SU-DHL-6 (cell line): Measurements from ENCODE around the gene SLX4IP.

ENCODE experiments used
- H2AFZ ChIP-seq: fragments of 200-600 bp; sonication (generic); 2 replicates; pipeline ENCODE4 v1.6.1; 2014; ENCODE audit warnings: low read depth, mild to moderate bottlenecking, moderate library complexity, mixed read lengths, antibody characterized with exemption, low read length; ENCODE audit not compliant: severe bottlenecking
- H3F3A ChIP-seq: fragments of 200-600 bp; shearing (Covaris generic); 2 replicates; pipeline ENCODE4 v1.6.0; 2016; ENCODE audit warnings: antibody characterized with exemption, mild to moderate bottlenecking; ENCODE audit not compliant: insufficient read depth
- H3K27ac ChIP-seq: fragments of 200-600 bp; sonication (generic); 2 replicates; pipeline ENCODE4 v1.5.1; 2016; ENCODE audit warnings: low read depth, mild to moderate bottlenecking, low read length, moderate library complexity, mixed read lengths
- H3K27me3 ChIP-seq: fragments of 200-600 bp; sonication (generic), shearing (Covaris generic); 2 replicates; pipeline ENCODE4 v1.6.0; 2014; ENCODE audit warnings: mild to moderate bottlenecking, low read length
- H3K36me3 ChIP-seq: fragments of 200-600 bp; sonication (generic); 2 replicates; pipeline ENCODE4 v1.6.1; 2014; ENCODE audit warnings: mild to moderate bottlenecking, low read length, mixed read lengths
- H3K4me2 ChIP-seq: fragments of 300-600, 200-600 bp; shearing (Covaris generic), sonication (generic); 2 replicates; pipeline ENCODE4 v1.6.0; 2014; ENCODE audit warnings: low read length, low read depth, mild to moderate bottlenecking; ENCODE audit not compliant: poor library complexity, severe bottlenecking
- H3K4me3 ChIP-seq: fragments of 200-600 bp; sonication (generic); 2 replicates; pipeline ENCODE4 v1.5.1; 2014; ENCODE audit warnings: antibody characterized with exemption, low read length, mild to moderate bottlenecking, mixed read lengths; ENCODE audit not compliant: insufficient read depth, poor library complexity, severe bottlenecking
- H3K79me2 ChIP-seq: fragments of 200-600 bp; sonication (generic); 2 replicates; pipeline ENCODE4 v1.6.1; 2014; ENCODE audit warnings: mild to moderate bottlenecking, low read length, moderate library complexity; ENCODE audit not compliant: insufficient read depth
- H3K9ac ChIP-seq: fragments of 200-600 bp; sonication (generic); 2 replicates; pipeline ENCODE4 v1.7.0; 2014; ENCODE audit warnings: mild to moderate bottlenecking, low read length
- H3K9me2 ChIP-seq: fragments of 200-600 bp; sonication (generic); replicated peaks from 2 replicates; pipeline ENCODE4 v1.6.1; 2014; ENCODE audit warnings: low read length; ENCODE audit not compliant: insufficient read depth
- H3K9me3 ChIP-seq: fragments of 200-600 bp; sonication (generic); 2 replicates; pipeline ENCODE4 v1.6.1; 2014; ENCODE audit warnings: low read length, mixed read lengths; ENCODE audit not compliant: insufficient read depth
- H4K20me1 ChIP-seq: fragments of 200-600 bp; sonication (generic); 2 replicates; pipeline ENCODE4 v1.6.1; 2014; ENCODE audit warnings: low read depth, mild to moderate bottlenecking, antibody characterized with exemption, low read length, moderate library complexity, mixed read lengths
- EZH2phosphoT487 ChIP-seq: fragments of 200-600 bp; sonication (generic), shearing (Covaris generic); conservative IDR thresholded peaks from 2 replicates; pipeline ENCODE4 v1.6.1; 2018; ENCODE audit warnings: mild to moderate bottlenecking, antibody characterized with exemption, low read length, moderate library complexity, mixed read lengths
- TF ChIP-seq, protein P1 (sequence below): fragments of 200-600 bp; sonication (generic); IDR thresholded peaks from one replicate; pipeline ENCODE4 v1.5.1; 2017; ENCODE audit warnings: antibody characterized with exemption, mild to moderate bottlenecking, low read length, moderate library complexity; ENCODE audit not compliant: insufficient read depth, poor library complexity, severe bottlenecking

SLX4IP gene

DNA sequence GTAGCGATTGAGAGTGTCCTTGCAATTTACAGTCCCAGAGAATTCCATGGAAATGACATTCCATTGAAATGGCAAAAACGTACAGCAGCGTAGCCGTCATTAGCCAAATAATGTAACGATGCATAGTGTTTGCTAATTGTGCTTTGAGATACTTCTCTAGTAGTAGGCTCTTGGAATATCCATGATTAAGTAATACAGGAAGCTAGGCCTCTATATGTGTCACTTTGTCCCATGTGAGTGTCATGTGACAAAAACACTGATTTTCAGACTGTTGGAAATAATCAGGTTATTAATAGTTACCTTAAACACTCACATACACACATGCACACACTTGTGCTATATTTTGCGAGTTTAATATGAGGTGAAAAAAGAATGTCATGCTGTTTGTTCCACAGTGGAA, 35.2 kb downstream of the SLX4IP start:
- Histone ChIP-seq H3K36me3 (no peaks in the 10 kb centered on the region), H3K4me3 (no peak overlapping the region), H3K79me2 (peaks cover 14% of the 10 kb centered on the region), H3K27me3 (no peaks in the 10 kb centered on the region), H3K9ac (no peak overlapping the region), H3F3A (no peaks in the 10 kb centered on the region), H2AFZ (no peak overlapping the region), H3K27ac (no peak overlapping the region), H3K4me2 (no peak overlapping the region), H3K9me2 (no peaks in the 10 kb centered on the region), H4K20me1 (no peaks in the 10 kb centered on the region), H3K9me3 (no peaks in the 10 kb centered on the region)
- TF ChIP-seq, protein P1, sequence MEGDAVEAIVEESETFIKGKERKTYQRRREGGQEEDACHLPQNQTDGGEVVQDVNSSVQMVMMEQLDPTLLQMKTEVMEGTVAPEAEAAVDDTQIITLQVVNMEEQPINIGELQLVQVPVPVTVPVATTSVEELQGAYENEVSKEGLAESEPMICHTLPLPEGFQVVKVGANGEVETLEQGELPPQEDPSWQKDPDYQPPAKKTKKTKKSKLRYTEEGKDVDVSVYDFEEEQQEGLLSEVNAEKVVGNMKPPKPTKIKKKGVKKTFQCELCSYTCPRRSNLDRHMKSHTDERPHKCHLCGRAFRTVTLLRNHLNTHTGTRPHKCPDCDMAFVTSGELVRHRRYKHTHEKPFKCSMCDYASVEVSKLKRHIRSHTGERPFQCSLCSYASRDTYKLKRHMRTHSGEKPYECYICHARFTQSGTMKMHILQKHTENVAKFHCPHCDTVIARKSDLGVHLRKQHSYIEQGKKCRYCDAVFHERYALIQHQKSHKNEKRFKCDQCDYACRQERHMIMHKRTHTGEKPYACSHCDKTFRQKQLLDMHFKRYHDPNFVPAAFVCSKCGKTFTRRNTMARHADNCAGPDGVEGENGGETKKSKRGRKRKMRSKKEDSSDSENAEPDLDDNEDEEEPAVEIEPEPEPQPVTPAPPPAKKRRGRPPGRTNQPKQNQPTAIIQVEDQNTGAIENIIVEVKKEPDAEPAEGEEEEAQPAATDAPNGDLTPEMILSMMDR, result no peak

DNA sequence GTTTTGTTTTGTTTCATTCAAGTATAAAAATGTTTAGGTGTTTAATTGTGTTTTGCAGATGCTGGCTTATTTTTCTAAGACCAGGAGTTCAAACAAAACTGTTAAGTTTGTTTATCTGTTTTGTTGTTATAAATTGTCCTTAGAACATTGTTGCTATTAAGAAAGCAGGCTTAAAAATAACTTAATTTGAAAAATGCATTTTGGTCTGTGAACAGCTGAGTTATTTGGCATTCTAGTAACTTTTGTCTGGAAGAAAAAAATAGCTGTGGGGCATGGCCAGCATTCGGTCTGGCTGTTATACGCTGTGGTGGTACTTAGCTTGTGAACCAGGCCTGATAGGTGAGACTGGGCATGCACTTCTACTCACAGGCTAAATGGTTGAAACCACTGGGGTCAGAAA, 37.8 kb downstream of the SLX4IP start:
- Histone ChIP-seq H3K4me2 (no peak overlapping the region), H3K79me2 (peaks cover 19% of the 10 kb centered on the region; the same call in 1 of the 2 replicates), H2AFZ (no peak overlapping the region), H3F3A (no peaks in the 10 kb centered on the region; the same call in 1 of the 2 replicates), H3K9me3 (no peaks in the 10 kb centered on the region), H3K4me3 (no peak overlapping the region), H3K27me3 (no peaks in the 10 kb centered on the region), H3K9ac (no peak overlapping the region), H3K27ac (no peak overlapping the region), H4K20me1 (no peaks in the 10 kb centered on the region), H3K36me3 (no peaks in the 10 kb centered on the region), H3K9me2 (no peaks in the 10 kb centered on the region)
- TF ChIP-seq, protein P1, result no peak
- no peak for TF ChIP-seq EZH2phosphoT487

DNA sequence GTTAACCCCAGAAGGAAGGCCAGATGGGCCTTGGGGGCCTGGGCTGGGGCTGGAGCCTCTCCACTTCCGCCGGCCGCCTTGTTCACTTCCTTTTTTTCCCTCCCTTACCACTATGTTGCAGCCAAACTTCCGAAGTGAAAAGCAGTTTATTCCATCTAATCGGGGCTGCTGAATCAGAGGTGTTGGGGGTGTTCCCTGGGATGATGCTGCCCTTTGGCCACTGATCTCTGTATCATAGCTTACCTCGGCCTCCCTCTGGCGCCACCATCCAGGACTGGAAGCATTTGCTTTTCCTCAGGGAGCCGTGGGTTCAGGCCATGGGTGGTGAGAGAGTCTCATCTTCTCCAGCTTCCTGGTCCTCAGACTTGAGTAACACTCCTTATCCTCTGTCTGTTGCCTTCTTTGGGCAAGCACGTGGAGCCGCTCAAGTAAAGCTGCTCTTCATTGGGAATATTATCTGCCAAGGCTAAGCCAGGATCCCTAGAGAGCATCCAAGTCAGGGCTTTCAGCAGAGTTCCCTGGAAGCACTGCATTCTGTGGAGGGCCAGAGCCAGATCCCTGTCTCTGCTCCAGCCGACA, 39.6 kb downstream of the SLX4IP start:
- no peak for TF ChIP-seq EZH2phosphoT487
- TF ChIP-seq, protein P1, result no peak
- Histone ChIP-seq H2AFZ (no peak overlapping the region), H3K4me3 (no peak overlapping the region), H3F3A (no peaks in the 10 kb centered on the region; the same call in 1 of the 2 replicates), H3K9me2 (no peaks in the 10 kb centered on the region), H3K27me3 (no peaks in the 10 kb centered on the region), H3K9me3 (no peaks in the 10 kb centered on the region), H3K27ac (no peak overlapping the region), H3K9ac (no peak overlapping the region), H3K4me2 (no peak overlapping the region), H4K20me1 (no peaks in the 10 kb centered on the region), H3K79me2 (peaks cover 19% of the 10 kb centered on the region; the same call in 1 of the 2 replicates), H3K36me3 (no peaks in the 10 kb centered on the region)
